GM19467 (cell line): ENCODE measurements around the gene LDLRAD3.

Experiments
- ATAC-seq: cut with Tn5 transposase; IDR thresholded peaks from one replicate; pipeline ENCODE4 v1.9.1; 2021; ENCODE audit warnings: mild to moderate bottlenecking, moderate library complexity; ENCODE audit not compliant: unreplicated experiment

Gene LDLRAD3

GRCh38 chr11:36014898-36015665 lies 71.2 kb downstream of the LDLRAD3 start:
- no peak for ATAC-seq

- ATAC-seq: no peak
These were observed 71.9 kb downstream of the LDLRAD3 start for GRCh38 chr11:36015799-36016198.

- no peak for ATAC-seq
These were observed 72.4 kb downstream of the LDLRAD3 start for GRCh38 chr11:36016263-36016662.

GRCh38 chr11:36016709-36017108 lies 72.8 kb downstream of the LDLRAD3 start:
- no peak for ATAC-seq

- no peak for ATAC-seq
These were observed 75.2 kb downstream of the LDLRAD3 start for GRCh38 chr11:36019005-36019596.

GRCh38 chr11:36019722-36020121 lies 75.9 kb downstream of the LDLRAD3 start:
- ATAC-seq: no peak

GRCh38 chr11:36022882-36023281 lies 79.0 kb downstream of the LDLRAD3 start:
- ATAC-seq: no peak

- no peak for ATAC-seq
These were observed 80.1 kb downstream of the LDLRAD3 start for GRCh38 chr11:36023922-36024321.

GRCh38 chr11:36024716-36025115 lies 80.9 kb downstream of the LDLRAD3 start:
- ATAC-seq: no peak

GRCh38 chr11:36026315-36026968 lies 82.6 kb downstream of the LDLRAD3 start:
- ATAC-seq: no peak

- ATAC-seq: no peak
These were observed 83.9 kb downstream of the LDLRAD3 start for GRCh38 chr11:36027731-36028130.

GRCh38 chr11:36029616-36030015 lies 85.8 kb downstream of the LDLRAD3 start:
- no peak for ATAC-seq

GRCh38 chr11:36030731-36031281 lies 86.9 kb downstream of the LDLRAD3 start:
- ATAC-seq: no peak

- no peak for ATAC-seq
These were observed 89.4 kb downstream of the LDLRAD3 start for GRCh38 chr11:36033082-36033751.

- ATAC-seq: no peak
These were observed 90.1 kb downstream of the LDLRAD3 start for GRCh38 chr11:36033936-36034335.

- ATAC-seq: no peak
These were observed 90.9 kb downstream of the LDLRAD3 start for GRCh38 chr11:36034551-36035331.

GRCh38 chr11:36035454-36035853 lies 91.6 kb downstream of the LDLRAD3 start:
- no peak for ATAC-seq

GRCh38 chr11:36035999-36036398 lies 92.1 kb downstream of the LDLRAD3 start:
- ATAC-seq: no peak

GRCh38 chr11:36037031-36037430 lies 93.2 kb downstream of the LDLRAD3 start:
- no peak for ATAC-seq

- no peak for ATAC-seq
These were observed 94.7 kb downstream of the LDLRAD3 start for GRCh38 chr11:36038541-36038940.
